Measurements from ENCODE around the gene PROSER3. TPM values are rescaled to one million over a fixed set of nuclear protein-coding genes. Genes with fewer than 3 reads are reported as not detected.

The PROSER3 gene
- total and polyA plus RNA-seq, 2 of the 13 experiments (the other 11 are each of a cell fraction or from before 2014, with no cell fraction given): 5.1 to 5.7 TPM

- no peak for TF ChIP-seq PRMT3 (CRISPR knock-in tag; IDR thresholded peaks at IDR 0.05; ENCODE audit: borderline replicate concordance, low read depth)
- TF ChIP-seq SMAD3 (CRISPR knock-in tag; IDR thresholded peaks at IDR 0.05): 0 out of 2 replicates have a peak, but pooled peaks have one; percentile 29
- TF ChIP-seq ZNF280D (CRISPR knock-in tag; IDR thresholded peaks at IDR 0.05): no peak
- TF ChIP-seq ZNF230 (CRISPR knock-in tag; IDR thresholded peaks at IDR 0.05): no peak
- no peak for TF ChIP-seq CERS6 (CRISPR knock-in tag; IDR thresholded peaks at IDR 0.05)
- TF ChIP-seq ZNF605 (CRISPR knock-in tag; IDR thresholded peaks at IDR 0.05): peak; percentile 58; the same call in 1 of the 2 replicates
- peak; percentile 52; the same call in 1 of the 2 replicates for TF ChIP-seq ELF3 (CRISPR knock-in tag; IDR thresholded peaks at IDR 0.05)
- no peak for TF ChIP-seq ZFAT (CRISPR knock-in tag; conservative IDR thresholded peaks at IDR 0.05)
- TF ChIP-seq POLR2A (IDR thresholded peaks at IDR 0.05; ENCODE audit: insufficient read depth in 1 of 2, low read depth in 2 of 2, low read length in 2 of 2): peak in 1 of 2 experiments; percentile 68; a peak in 2 of 4 replicates
- no peak for TF ChIP-seq NAIF1 (CRISPR knock-in tag; IDR thresholded peaks at IDR 0.05; ENCODE audit: borderline replicate concordance)
- 0 out of 2 replicates have a peak, but pooled peaks have one; percentile 36 for TF ChIP-seq ZFP82 (CRISPR knock-in tag; IDR thresholded peaks at IDR 0.05; ENCODE audit: borderline replicate concordance)
- TF ChIP-seq ZNF687 (CRISPR knock-in tag; IDR thresholded peaks at IDR 0.05): peak; percentile 91
- TF ChIP-seq ZBTB7A (CRISPR knock-in tag; IDR thresholded peaks at IDR 0.05): 0 out of 2 replicates have a peak, but pooled peaks have one; percentile 50
- TF ChIP-seq SPEN (CRISPR knock-in tag; IDR thresholded peaks at IDR 0.05; ENCODE audit: low read depth): peak; percentile 52; the same call in 1 of the 2 replicates
- no peak for TF ChIP-seq ZBTB42 (CRISPR knock-in tag; IDR thresholded peaks at IDR 0.05)
- TF ChIP-seq FOXA3 (CRISPR knock-in tag; IDR thresholded peaks at IDR 0.05): peak; percentile 8; the same call in 1 of the 2 replicates
- TF ChIP-seq CEBPZ (IDR thresholded peaks at IDR 0.05; ENCODE audit: low read length): no peak
- TF ChIP-seq RFXAP (CRISPR knock-in tag; IDR thresholded peaks at IDR 0.05; ENCODE audit: borderline replicate concordance): 0 out of 2 replicates have a peak, but pooled peaks have one; percentile 35
These were observed 39.7 kb downstream of the PROSER3 start (continued) for GRCh38 chr19:35797663-35798062.

All from HepG2 (cell line).